Esophagus muscularis mucosa (tissue), 4 donors: ENCODE results near the gene DSCAM. TPM values are rescaled to one million over a fixed set of nuclear protein-coding genes. Genes with fewer than 3 reads are reported as not detected.

Experiments used
- DNase-seq: peaks from one replicate; pipeline ENCODE4 v3.0.0-alpha.2; 2017; ENCODE audit errors: extremely low spot score
- H3K27ac ChIP-seq, 4 donors: fragments of 200-600 bp; sonication (generic); replicated peaks in 1 of 4; 1 replicate in 3 of 4; 2 replicates in 1 of 4; pipeline ENCODE4 v1.5.1; 2016 to 2019; ENCODE audit warnings: mild to moderate bottlenecking in 1 of 4
- H3K27me3 ChIP-seq, 4 donors: fragments of 200-600 bp; sonication (generic); one replicate each; pipeline versions ENCODE4 v1.5.1 to v1.6.0; 2016 to 2019
- H3K36me3 ChIP-seq, 4 donors: fragments of 200-600 bp; sonication (generic); one replicate each; pipeline ENCODE4 v1.5.1; 2016 to 2019
- H3K4me1 ChIP-seq, 4 donors: fragments of 200-600 bp; sonication (generic); one replicate each; pipeline ENCODE4 v1.5.1; 2016 to 2019
- H3K4me3 ChIP-seq, 4 donors: fragments of 200-600 bp; sonication (generic); 1 replicate in 2 of 4; 2 replicates in 2 of 4; pipeline ENCODE4 v1.5.1; 2016 to 2019; ENCODE audit warnings: mild to moderate bottlenecking in 4 of 4, moderate library complexity in 1 of 4
- H3K9me3 ChIP-seq, 4 donors: fragments of 200-600 bp; sonication (generic); 1 replicate in 3 of 4; 2 replicates in 1 of 4; pipeline ENCODE4 v1.5.1; 2016 to 2019
- EP300 ChIP-seq: sonication (generic); formaldehyde crosslinking; IDR thresholded peaks from one replicate; pipeline ENCODE4 v1.6.1; 2017; ENCODE audit warnings: antibody characterized with exemption
- POLR2A ChIP-seq: fragments of 450-650 bp; IDR thresholded peaks from one replicate; pipeline ENCODE4 v1.6.1; 2017; ENCODE audit warnings: antibody characterized with exemption, moderate library complexity, mild to moderate bottlenecking, low read depth
- POLR2AphosphoS5 ChIP-seq, 2 donors: sonication (generic); formaldehyde crosslinking; IDR thresholded peaks; one replicate each; pipeline ENCODE4 v1.6.1; 2017; ENCODE audit warnings: antibody characterized with exemption in 2 of 2
- WGBS: methylation state at CpG from one replicate; pipeline ENCODE4 v1.1.5; 2018; 5-methylcytosine and 5-hydroxymethylcytosine counted together
- intact Hi-C: fragments of 100-400 bp; cut with DNase I; formaldehyde crosslinking; loops from one replicate; pipeline ENCODE4 v1.15.1; 2023
- total RNA-seq, 4 donors: library from RNA; depleted of rRNA; stranded (reverse); fragments of >200 nt; gene quantifications; one replicate each; pipeline versions ENCODE4 v1.1.0 to v1.2.1, GENCODE V29; 2016
- TF ChIP-seq, protein P1 (sequence below), 3 experiments: fragments of 200-600 bp in 2 of 3; fragments of 450-650 bp in 1 of 3; sonication (generic) in 2 of 3; IDR thresholded peaks; one replicate each; pipeline ENCODE4 v1.5.1; 2017 to 2019; ENCODE audit warnings: antibody characterized with exemption in 3 of 3, mild to moderate bottlenecking in 2 of 3, moderate library complexity in 1 of 3

The DSCAM gene
- total RNA-seq, 4 donors from 2014 or later: 0.06 to 0.42 (median 0.17) TPM; not detected in 1

- Histone ChIP-seq H3K9me3 (no peaks in the 10 kb centered on the region), H3K36me3 (no peaks in the 10 kb centered on the region), H3K27me3 (peaks cover 0 to 15% (median 0%) of the 10 kb centered on the region in 4 donors), H3K4me3 (no peak overlapping the region), H3K4me1 (no peaks in the 10 kb centered on the region), H3K27ac (no peak overlapping the region)
- TF ChIP-seq POLR2AphosphoS5 (IDR thresholded peaks at IDR 0.05) (no peak), EP300 (no peak), POLR2A (no peak)
- TF ChIP-seq, protein P1, sequence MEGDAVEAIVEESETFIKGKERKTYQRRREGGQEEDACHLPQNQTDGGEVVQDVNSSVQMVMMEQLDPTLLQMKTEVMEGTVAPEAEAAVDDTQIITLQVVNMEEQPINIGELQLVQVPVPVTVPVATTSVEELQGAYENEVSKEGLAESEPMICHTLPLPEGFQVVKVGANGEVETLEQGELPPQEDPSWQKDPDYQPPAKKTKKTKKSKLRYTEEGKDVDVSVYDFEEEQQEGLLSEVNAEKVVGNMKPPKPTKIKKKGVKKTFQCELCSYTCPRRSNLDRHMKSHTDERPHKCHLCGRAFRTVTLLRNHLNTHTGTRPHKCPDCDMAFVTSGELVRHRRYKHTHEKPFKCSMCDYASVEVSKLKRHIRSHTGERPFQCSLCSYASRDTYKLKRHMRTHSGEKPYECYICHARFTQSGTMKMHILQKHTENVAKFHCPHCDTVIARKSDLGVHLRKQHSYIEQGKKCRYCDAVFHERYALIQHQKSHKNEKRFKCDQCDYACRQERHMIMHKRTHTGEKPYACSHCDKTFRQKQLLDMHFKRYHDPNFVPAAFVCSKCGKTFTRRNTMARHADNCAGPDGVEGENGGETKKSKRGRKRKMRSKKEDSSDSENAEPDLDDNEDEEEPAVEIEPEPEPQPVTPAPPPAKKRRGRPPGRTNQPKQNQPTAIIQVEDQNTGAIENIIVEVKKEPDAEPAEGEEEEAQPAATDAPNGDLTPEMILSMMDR (IDR thresholded peaks at IDR 0.05): no peak
- intact Hi-C loops: no loop called here
- DNase-seq: no peak
- 88% methylated on average over 1 of the region's 1 CpG for WGBS
These were observed 115.8 kb downstream of the DSCAM start for GRCh38 chr21:40731206-40731605.

- H3K4me1 ChIP-seq: no peaks in the 10 kb centered on the region
- no peak for DNase-seq
- 83% methylated on average over 7 of the region's 7 CpGs for WGBS
- no peak overlapping the region for H3K4me3 ChIP-seq
- peaks cover 0 to 15% (median 0%) of the 10 kb centered on the region in 4 donors for H3K27me3 ChIP-seq
- no peaks in the 10 kb centered on the region for H3K36me3 ChIP-seq
- intact Hi-C loops: no loop called here
- no peak for TF ChIP-seq EP300
- TF ChIP-seq POLR2A: no peak
- TF ChIP-seq, protein P1 (IDR thresholded peaks at IDR 0.05): no peak
- TF ChIP-seq POLR2AphosphoS5 (IDR thresholded peaks at IDR 0.05): no peak
- H3K9me3 ChIP-seq: no peaks in the 10 kb centered on the region
- no peak overlapping the region for H3K27ac ChIP-seq
These were observed 116.5 kb downstream of the DSCAM start for GRCh38 chr21:40730426-40730800.

GRCh38 chr21:40729761-40730425 is 117.1 kb downstream of the DSCAM start:
- H3K27ac ChIP-seq: no peak overlapping the region
- WGBS: 83% methylated on average over 8 of the region's 8 CpGs
- TF ChIP-seq POLR2A: no peak
- TF ChIP-seq POLR2AphosphoS5 (IDR thresholded peaks at IDR 0.05): no peak
- TF ChIP-seq, protein P1 (IDR thresholded peaks at IDR 0.05): no peak
- TF ChIP-seq EP300: no peak
- DNase-seq: no peak
- H3K4me3 ChIP-seq: no peak overlapping the region
- H3K9me3 ChIP-seq: no peaks in the 10 kb centered on the region
- no peaks in the 10 kb centered on the region for H3K4me1 ChIP-seq
- intact Hi-C loops: no loop called here
- no peaks in the 10 kb centered on the region for H3K36me3 ChIP-seq
- H3K27me3 ChIP-seq: peaks cover 0 to 15% (median 0%) of the 10 kb centered on the region in 4 donors

DNA sequence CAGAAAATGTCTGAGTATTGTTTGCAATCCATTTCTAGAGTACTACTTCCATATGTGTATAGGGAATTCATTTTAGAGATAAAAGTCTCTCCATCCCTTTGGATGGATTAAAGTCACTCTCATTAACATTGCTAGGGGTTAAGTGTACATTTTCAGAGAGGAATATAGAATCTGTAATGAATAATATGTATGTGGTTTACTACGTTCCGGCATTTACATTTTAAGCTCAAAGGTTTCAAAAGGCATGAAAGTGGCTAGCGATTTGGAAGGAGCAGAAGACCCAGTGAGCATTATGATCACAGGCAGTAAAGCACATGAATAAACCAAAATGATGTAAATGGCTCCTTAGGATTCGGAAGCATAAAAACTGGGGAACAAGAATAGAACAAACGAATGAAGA is 123.0 kb downstream of the DSCAM start:
- intact Hi-C loops: no loop called here
- Histone ChIP-seq H3K27me3 (no peaks in the 10 kb centered on the region), H3K27ac (no peak overlapping the region), H3K4me1 (no peaks in the 10 kb centered on the region), H3K4me3 (no peak overlapping the region), H3K36me3 (no peaks in the 10 kb centered on the region), H3K9me3 (peaks cover 0 to 13% (median 8%) of the 10 kb centered on the region in 4 donors)
- DNase-seq: no peak
- TF ChIP-seq, protein P1 (IDR thresholded peaks at IDR 0.05): no peak
- TF ChIP-seq EP300 (no peak), POLR2AphosphoS5 (IDR thresholded peaks at IDR 0.05) (no peak), POLR2A (no peak)
- 87% methylated on average over 5 of the region's 5 CpGs for WGBS

GRCh38 chr21:40723317-40723716 is 123.6 kb downstream of the DSCAM start:
- no peak overlapping the region for H3K4me3 ChIP-seq
- peaks cover 0 to 13% (median 8%) of the 10 kb centered on the region in 4 donors for H3K9me3 ChIP-seq
- no peak overlapping the region for H3K27ac ChIP-seq
- no peaks in the 10 kb centered on the region for H3K27me3 ChIP-seq
- intact Hi-C loops: no loop called here
- H3K36me3 ChIP-seq: no peaks in the 10 kb centered on the region
- no peaks in the 10 kb centered on the region for H3K4me1 ChIP-seq
- DNase-seq: no peak
- TF ChIP-seq POLR2A (no peak), EP300 (no peak), POLR2AphosphoS5 (IDR thresholded peaks at IDR 0.05) (no peak)
- TF ChIP-seq, protein P1 (IDR thresholded peaks at IDR 0.05): no peak
- whole genome bisulfite sequencing: 92% methylated on average over 2 of the region's 2 CpGs
